Measurements from ENCODE around the gene HAPLN1.
"Not testable (repeated sequence)": the region's sequence is repeated elsewhere in the genome, so short reads cannot be mapped to it uniquely, and the experiment has no call there.

The HAPLN1 gene

GRCh38 chr5:83741571-83741970 is 20.9 kb upstream of the HAPLN1 start:
- POLR2A ChIA-PET, result no interaction called here
- H3K36me3 ChIP-seq (ENCODE audit: control insufficient read depth in 2 of 2, insufficient read depth in 1 of 2, low read length in 2 of 2), result no peaks in the 10 kb centered on the region
- TF ChIP-seq ZNF362 (tag by site-specific recombination; IDR thresholded peaks at IDR 0.05) (no peak), ZNF610 (tag by site-specific recombination; IDR thresholded peaks at IDR 0.05; ENCODE audit: borderline replicate concordance) (no peak), ZBTB48 (tag by site-specific recombination; IDR thresholded peaks at IDR 0.05) (no peak), ZNF571 (tag by site-specific recombination; IDR thresholded peaks at IDR 0.05) (no peak), ZBTB6 (tag by site-specific recombination; IDR thresholded peaks at IDR 0.05) (no peak), ZNF239 (tag by site-specific recombination; IDR thresholded peaks at IDR 0.05) (no peak), ZNF214 (tag by site-specific recombination; IDR thresholded peaks at IDR 0.05; ENCODE audit: borderline replicate concordance) (no peak), SP3 (tag by site-specific recombination; IDR thresholded peaks at IDR 0.05) (no peak), ZNF548 (tag by site-specific recombination; IDR thresholded peaks at IDR 0.05) (no peak), ZNF600 (tag by site-specific recombination; IDR thresholded peaks at IDR 0.05) (no peak), ZNF292 (tag by site-specific recombination; IDR thresholded peaks at IDR 0.05; ENCODE audit: borderline replicate concordance, low read depth) (no peak), ZSCAN16 (tag by site-specific recombination; IDR thresholded peaks at IDR 0.05) (no peak), CTCF (tag by site-specific recombination; IDR thresholded peaks at IDR 0.05) (no peak), ZNF324 (tag by site-specific recombination; IDR thresholded peaks at IDR 0.05) (no peak)
- no peaks in the 10 kb centered on the region for H3K4me1 ChIP-seq (ENCODE audit: control insufficient read depth, insufficient read depth, low read length)
- no peak overlapping the region for H3K4me3 ChIP-seq (ENCODE audit: low read depth, low read length)
- CTCF ChIA-PET, result no interaction called here
- no peak overlapping the region for H3K27ac ChIP-seq (ENCODE audit: extremely low read depth, low read depth, low read length)
- no peaks in the 10 kb centered on the region for H3K9me3 ChIP-seq (ENCODE audit: control insufficient read depth, insufficient read depth, low read depth, low read length)

GRCh38 chr5:83740741-83741140 is 20.1 kb upstream of the HAPLN1 start:
- H3K4me1 ChIP-seq (ENCODE audit: control insufficient read depth, insufficient read depth, low read length), result no peaks in the 10 kb centered on the region
- no peaks in the 10 kb centered on the region for H3K36me3 ChIP-seq (ENCODE audit: control insufficient read depth in 2 of 2, insufficient read depth in 1 of 2, low read length in 2 of 2)
- TF ChIP-seq ZNF548 (tag by site-specific recombination; IDR thresholded peaks at IDR 0.05) (no peak), ZNF747 (tag by site-specific recombination; IDR thresholded peaks at IDR 0.05) (no peak), ZBTB7A (tag by site-specific recombination; IDR thresholded peaks at IDR 0.05; ENCODE audit: low read depth) (no peak), YY2 (tag by site-specific recombination; IDR thresholded peaks at IDR 0.05) (no peak), GLI4 (tag by site-specific recombination; IDR thresholded peaks at IDR 0.05) (no peak)
- no peak overlapping the region for H3K4me3 ChIP-seq (ENCODE audit: low read depth, low read length)
- H3K27ac ChIP-seq (ENCODE audit: extremely low read depth, low read depth, low read length), result no peak overlapping the region
- ChIA-PET CTCF (interaction anchor here (0.7 kb wide), 2 partner anchors 23 to 187 kb away, joined by 3 read pairs; no protein-coding TSS in a partner anchor), POLR2A (no interaction called here)
- no peaks in the 10 kb centered on the region for H3K9me3 ChIP-seq (ENCODE audit: control insufficient read depth, insufficient read depth, low read depth, low read length)

GRCh38 chr5:83736169-83736568 is 15.5 kb upstream of the HAPLN1 start:
- CTCF ChIA-PET, result interaction anchor here (0.6 kb wide), 1 partner anchor 11 kb away, joined by 3 read pairs; no protein-coding TSS in a partner anchor
- H3K9me3 ChIP-seq (ENCODE audit: control insufficient read depth, insufficient read depth, low read depth, low read length), result not testable (repeated sequence)

GRCh38 chr5:83735058-83735457 is 14.4 kb upstream of the HAPLN1 start:
- CTCF ChIA-PET; H3K36me3 ChIP-seq (ENCODE audit: control insufficient read depth in 2 of 2, insufficient read depth in 1 of 2, low read length in 2 of 2); H3K9me3 ChIP-seq (ENCODE audit: control insufficient read depth, insufficient read depth, low read depth, low read length); POLR2A ChIA-PET; H3K4me3 ChIP-seq (ENCODE audit: low read depth, low read length); H3K4me1 ChIP-seq (ENCODE audit: control insufficient read depth, insufficient read depth, low read length); H3K27ac ChIP-seq (ENCODE audit: extremely low read depth, low read depth, low read length): not testable (repeated sequence)

More at GRCh38 chr5:83736169-83736568, 15.5 kb upstream of the HAPLN1 start:
- H3K27ac ChIP-seq (ENCODE audit: extremely low read depth, low read depth, low read length); H3K4me1 ChIP-seq (ENCODE audit: control insufficient read depth, insufficient read depth, low read length); H3K36me3 ChIP-seq (ENCODE audit: control insufficient read depth in 2 of 2, insufficient read depth in 1 of 2, low read length in 2 of 2); H3K4me3 ChIP-seq (ENCODE audit: low read depth, low read length); POLR2A ChIA-PET: not testable (repeated sequence)

Data from HEK293 (cell line).